Fibroblast of mammary gland (primary cell): ENCODE results near the gene NCBP2.
A peak's percentile ranks its signal among the peaks of the same experiment; 100 is the strongest.

Source experiments
- DNase-seq: peaks from one replicate; pipeline ENCODE4 v3.0.0-alpha.2; 2010; ENCODE audit warnings: low read depth
- H3K4me3 ChIP-seq: 2 replicates; pipeline ENCODE4 v1.5.1; 2011; ENCODE audit warnings: low read depth, mild to moderate bottlenecking, low read length, moderate library complexity; ENCODE audit not compliant: control insufficient read depth
- TF ChIP-seq, protein P1 (sequence below): conservative IDR thresholded peaks from 2 replicates; pipeline ENCODE4 v1.5.1; 2011; ENCODE audit warnings: low read depth, low read length, inconsistent platforms; ENCODE audit not compliant: control insufficient read depth, insufficient read depth

NCBP2 gene

DNA sequence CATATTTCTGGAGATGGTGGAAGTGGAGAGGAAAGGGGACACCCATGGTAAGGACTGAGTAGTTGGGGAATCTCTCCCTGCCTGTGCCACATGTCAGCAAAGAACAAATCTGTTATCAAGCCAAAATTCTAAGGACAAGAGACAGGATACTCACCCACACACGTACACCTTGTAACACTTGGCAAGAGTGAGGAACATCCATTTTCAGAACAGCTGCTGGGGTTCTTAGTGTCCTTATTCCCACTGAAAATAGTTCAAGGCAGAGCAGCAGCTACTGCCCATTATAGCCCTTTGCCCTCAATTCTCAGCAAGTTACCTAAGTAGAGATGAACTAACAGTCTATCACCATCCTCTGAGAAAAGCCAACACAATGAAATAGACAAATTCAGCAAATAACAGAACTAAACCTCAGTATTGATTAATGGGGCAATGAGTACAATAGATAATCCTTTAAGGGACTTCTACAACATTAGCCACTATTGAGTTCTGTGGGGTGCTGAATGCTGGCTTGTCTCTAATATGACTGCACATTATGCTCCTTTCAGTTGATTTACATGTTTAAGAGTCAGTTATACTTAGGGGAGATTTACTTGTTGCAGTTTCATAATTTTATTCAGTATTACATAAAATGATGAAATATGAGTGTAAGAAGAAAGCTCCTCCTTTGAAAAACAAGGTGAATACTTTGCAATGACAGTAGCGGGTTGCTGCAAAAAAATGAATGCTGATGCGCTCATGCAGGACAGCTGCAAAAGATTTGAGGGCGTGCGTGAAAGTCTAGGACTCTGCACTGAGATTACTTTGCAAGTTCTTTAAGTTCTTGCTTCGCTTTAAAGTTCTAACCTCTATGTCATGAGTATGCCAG, 52.3 kb downstream of the NCBP2 start:
- peak; percentile 11 for DNase-seq
- TF ChIP-seq, protein P1, sequence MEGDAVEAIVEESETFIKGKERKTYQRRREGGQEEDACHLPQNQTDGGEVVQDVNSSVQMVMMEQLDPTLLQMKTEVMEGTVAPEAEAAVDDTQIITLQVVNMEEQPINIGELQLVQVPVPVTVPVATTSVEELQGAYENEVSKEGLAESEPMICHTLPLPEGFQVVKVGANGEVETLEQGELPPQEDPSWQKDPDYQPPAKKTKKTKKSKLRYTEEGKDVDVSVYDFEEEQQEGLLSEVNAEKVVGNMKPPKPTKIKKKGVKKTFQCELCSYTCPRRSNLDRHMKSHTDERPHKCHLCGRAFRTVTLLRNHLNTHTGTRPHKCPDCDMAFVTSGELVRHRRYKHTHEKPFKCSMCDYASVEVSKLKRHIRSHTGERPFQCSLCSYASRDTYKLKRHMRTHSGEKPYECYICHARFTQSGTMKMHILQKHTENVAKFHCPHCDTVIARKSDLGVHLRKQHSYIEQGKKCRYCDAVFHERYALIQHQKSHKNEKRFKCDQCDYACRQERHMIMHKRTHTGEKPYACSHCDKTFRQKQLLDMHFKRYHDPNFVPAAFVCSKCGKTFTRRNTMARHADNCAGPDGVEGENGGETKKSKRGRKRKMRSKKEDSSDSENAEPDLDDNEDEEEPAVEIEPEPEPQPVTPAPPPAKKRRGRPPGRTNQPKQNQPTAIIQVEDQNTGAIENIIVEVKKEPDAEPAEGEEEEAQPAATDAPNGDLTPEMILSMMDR = no peak
- H3K4me3 ChIP-seq = no peak overlapping the region

DNA sequence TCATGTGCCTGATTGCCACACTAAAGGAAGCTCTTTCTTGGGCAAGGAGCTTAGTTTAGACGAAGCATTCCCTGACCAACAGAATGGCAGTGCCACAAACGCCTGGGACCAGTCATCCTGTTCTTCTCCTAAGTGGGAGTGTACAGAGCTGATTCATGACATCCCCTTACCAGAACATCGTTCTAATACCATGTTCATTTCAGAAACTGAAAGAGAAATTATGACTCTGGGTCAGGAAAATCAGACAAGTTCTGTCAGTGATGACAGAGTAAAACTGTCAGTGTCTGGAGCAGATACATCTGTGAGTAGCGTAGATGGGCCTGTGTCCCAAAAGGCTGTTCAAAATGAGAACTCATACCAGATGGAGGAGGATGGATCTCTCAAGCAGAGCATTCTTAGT, 56.2 kb downstream of the NCBP2 start:
- TF ChIP-seq, protein P1 = no peak
- no peak for DNase-seq
- H3K4me3 ChIP-seq = no peak overlapping the region
